Measurements from ENCODE around the gene SF3A1.

DNA sequence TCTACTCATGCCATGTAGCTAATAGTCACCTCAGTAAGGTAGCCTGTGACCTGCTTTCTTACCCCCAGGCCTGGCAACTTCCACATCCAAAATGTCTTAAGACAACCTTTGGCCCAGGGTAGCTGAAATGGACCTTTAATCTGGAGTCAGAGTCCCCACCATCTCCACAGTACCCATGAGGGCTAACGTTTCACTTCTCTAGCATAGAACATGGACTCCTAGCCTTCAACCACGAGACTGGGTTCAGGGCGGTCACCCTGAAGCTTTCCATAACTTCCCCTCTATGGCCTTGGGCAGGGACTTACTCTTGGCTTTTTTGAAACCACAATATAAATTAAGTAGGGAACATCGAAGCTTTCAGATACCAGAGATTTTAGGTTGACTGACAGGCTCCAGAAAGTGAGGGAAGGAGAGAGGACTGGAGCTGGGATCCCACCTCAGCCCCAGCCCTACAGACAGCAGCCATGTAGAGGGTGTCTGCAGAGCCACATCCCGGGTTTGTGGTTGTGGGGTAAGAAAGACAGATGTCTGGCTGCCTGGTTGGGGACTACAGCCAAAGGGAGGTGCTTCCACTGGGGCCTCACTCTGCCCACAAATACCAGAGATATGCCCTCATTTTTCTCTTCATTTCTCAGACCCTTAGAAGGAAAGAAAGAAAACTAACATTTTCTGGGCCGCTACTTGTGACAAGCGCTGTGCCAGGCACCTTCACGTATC lies 32.5 kb downstream of the SF3A1 start:
- TF ChIP-seq, protein P1, sequence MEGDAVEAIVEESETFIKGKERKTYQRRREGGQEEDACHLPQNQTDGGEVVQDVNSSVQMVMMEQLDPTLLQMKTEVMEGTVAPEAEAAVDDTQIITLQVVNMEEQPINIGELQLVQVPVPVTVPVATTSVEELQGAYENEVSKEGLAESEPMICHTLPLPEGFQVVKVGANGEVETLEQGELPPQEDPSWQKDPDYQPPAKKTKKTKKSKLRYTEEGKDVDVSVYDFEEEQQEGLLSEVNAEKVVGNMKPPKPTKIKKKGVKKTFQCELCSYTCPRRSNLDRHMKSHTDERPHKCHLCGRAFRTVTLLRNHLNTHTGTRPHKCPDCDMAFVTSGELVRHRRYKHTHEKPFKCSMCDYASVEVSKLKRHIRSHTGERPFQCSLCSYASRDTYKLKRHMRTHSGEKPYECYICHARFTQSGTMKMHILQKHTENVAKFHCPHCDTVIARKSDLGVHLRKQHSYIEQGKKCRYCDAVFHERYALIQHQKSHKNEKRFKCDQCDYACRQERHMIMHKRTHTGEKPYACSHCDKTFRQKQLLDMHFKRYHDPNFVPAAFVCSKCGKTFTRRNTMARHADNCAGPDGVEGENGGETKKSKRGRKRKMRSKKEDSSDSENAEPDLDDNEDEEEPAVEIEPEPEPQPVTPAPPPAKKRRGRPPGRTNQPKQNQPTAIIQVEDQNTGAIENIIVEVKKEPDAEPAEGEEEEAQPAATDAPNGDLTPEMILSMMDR (IDR thresholded peaks at IDR 0.05) = no peak
- no peak for TF ChIP-seq POLR2A (IDR thresholded peaks at IDR 0.05)

Measured in heart left ventricle (tissue), 13 donors.